Medulla oblongata (tissue), 1 donor: Measurements from ENCODE around the gene PSTPIP1.

ENCODE experiments used
- DNase-seq: peaks from one replicate; pipeline ENCODE4 v3.0.0-alpha.2; 2015; ENCODE audit errors: extremely low spot score

PSTPIP1 gene

DNA sequence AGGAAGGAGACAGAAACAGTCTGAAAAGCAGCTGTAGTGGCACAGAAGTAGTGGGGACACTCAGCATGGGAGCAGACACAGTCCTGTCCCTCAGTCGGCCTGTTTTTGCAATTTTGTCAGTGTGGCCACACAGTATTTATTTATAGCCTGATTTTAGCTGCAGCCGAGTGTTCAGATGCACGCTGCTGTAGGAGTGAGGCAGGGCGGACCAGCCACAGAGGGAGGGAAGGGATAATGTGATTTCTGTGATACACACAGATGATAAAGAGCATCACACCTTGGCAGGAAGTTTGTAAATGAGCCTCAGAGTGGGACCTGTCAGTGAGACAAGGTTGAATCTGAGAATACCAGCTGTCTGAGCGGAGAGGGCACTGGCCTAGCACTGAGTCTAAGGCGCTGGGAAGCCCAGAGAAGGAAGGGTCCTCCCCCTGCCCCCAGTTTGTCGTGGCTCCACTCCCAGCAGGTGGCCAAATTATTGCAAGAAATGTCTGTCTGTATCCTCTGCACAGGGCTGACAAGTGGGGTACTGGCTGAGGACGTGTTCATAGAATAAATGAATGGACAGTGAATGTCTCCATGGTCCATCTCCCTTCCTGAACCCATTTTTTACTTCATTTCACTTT is 3.8 kb downstream of the PSTPIP1 start:
- DNase-seq, result no peak

DNA sequence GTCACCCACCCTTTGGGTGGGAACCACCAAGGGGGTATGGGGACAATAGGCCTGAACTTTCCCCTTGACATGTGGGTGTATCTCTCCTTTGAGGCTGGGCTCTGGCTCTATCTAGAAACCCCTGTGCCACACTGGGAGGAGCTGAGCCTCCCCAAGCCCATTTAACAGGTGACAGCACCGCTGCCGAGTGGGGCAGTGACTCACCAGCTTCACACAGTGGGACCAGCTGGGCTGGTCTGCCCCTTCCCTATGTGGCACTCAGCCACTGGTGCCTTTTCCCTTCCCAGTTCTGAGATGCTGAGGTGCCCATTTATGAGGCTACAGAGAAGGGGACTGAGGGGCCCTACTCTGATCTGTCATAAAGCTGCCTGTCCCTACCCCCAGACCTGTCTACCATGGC is 5.1 kb downstream of the PSTPIP1 start:
- DNase-seq, result no peak

GRCh38 chr15:77001351-77001750 is 6.4 kb downstream of the PSTPIP1 start:
- DNase-seq, result no peak

DNA sequence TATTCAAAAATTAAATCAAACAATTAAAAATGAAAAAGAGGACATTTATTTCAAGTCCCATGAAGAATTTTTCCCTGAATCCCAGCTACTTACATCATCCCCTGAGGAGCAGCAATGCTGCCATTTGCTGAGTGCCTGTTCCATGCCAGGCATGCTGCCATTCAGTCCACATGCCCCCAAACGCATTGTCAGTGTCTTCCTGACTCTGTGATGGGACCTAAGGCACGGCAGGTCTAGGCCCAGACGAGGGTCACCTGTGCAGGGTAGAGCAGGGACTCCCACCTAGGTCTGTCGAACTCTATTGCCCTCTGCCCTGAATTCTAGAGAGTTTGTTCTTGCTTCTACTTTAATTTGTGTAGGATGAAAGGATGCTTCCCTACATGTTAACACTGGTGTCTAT is 7.0 kb downstream of the PSTPIP1 start:
- no peak for DNase-seq

GRCh38 chr15:77002436-77002835 is 7.5 kb downstream of the PSTPIP1 start:
- no peak for DNase-seq

DNA sequence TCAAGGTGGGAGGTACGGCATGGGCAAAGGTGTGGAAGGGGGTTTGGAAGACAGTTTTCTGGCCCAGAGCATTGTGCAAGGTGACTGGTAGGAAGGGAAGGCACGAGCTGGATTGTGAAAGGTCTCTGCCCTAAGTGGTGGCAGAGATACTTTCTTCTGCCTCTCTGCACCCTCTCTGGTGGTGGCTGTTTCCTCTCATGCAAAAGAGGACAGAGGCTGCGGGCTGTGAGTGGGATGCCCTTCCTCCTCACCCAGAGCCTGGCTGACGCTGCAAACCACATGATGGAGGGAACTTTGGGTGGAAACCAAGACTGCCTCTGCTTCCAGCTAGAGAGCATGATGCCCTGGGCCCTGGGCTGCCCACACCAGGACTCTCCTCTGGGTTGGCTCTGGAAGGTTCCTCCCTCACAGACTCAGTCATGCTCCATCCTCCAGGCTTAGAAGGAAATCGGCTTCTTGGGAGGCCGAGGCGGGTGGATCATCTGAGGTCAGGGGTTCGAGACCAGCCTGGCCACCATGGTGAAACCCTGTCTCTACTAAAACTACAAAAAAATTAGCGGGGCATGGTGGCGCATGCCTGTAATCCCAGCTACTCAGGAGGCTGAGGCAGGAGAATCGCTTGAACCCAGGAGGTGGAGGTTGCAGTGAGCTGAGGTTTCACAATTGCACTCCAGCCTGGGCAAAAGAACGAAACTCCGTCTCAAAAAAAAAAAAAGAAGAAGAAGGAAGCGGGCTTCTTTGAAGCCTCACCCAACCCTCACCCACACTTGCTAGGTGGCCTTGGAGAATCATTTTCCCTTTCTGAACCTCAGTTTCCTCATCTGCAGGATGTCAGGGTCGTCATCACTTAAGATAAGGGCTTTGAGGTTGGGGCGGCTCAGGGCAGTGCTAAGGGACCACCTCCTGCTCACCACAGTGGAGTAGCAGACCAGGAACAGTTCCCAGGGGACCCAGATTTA is 8.3 kb downstream of the PSTPIP1 start:
- DNase-seq, result peak; percentile 81

DNA sequence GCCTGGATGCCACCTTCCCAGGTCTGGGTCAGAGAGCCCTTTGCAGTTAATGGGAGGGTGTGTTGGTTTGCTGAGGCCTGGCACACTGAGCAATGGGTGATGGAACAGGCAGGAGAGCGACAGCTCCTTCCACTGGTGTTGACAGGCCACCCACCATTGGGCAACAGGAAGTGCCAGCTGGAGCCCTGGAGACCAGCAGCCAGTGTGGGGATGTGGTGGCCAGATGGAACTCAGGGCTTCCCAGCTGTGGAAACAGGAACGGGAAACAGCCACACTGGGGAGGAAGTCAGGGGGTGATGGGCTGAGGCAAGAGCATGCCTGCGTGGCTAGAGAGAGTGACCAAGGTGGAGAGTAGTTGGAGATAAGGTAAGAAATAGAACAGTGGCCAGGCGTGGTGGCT is 9.3 kb downstream of the PSTPIP1 start:
- peak; percentile 58 for DNase-seq

DNA sequence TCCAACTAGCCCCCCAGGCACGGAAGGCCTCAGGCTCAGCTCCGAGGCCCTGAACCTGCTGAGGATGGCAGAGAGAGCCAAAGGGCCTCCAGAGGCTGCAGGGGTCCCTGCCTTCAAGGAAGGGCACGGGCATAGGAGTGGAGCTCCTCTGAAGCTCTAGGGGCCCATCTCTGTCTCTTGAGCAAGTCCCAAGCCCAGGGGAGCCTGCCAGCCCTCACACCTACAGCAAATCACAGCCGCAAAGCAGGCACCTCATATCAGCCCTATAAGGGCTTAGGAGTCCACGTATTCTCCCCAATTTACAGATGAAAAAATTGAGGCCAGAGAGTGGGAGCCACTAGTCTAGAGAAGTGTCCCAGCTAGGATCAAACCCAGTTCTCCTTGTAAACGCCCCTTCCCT is 14.2 kb downstream of the PSTPIP1 start:
- no peak for DNase-seq

DNA sequence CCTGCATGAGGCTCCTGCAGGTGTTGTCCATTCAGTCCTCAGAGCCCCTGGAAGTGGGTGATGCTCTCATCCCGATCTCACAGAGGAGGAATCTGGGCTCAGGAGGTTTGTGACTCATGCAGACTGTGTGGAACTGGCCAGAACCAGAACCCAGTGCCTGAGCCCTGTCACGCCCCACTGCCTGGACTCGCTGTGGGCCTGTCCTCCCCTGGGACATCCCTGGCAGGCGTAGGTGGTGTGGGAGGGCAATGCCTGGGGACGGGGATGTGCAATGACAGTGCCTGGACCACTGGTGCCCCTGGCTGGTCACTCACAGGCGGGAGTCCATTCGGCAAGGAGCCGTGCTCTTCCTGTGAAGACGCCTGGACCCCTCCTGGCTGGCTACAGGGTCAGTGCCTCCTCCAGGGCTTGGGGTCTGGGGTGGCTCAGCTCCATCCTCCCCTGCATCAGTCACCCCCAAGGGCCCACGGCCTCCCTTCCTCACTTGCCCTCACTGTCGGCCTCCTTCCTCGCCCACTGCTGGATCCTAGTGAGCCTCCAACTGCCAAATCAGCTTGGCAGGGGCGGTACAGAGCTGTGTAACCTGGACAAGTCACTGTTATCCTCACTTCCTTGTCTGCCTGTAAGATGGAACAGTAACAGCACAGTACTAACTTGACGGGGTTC is 14.9 kb downstream of the PSTPIP1 start:
- no peak for DNase-seq

DNA sequence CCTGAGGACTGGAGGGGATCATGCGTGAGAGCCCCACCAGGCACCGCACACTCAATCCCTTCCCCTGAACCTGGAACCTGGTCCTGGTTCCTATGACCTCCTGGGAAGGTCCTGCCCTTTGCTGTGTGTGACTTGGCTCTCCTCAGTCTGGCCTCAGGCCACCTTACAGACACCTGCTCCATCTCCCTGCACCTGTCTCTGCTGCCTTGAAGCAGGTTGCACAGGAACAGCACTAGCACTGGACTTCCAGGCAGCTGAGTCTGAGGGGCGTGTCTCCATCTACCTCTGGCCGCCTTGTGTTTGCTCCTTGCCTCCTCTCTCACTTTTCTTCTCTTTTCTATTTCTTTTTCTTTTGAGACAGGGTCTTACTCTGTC is 15.4 kb downstream of the PSTPIP1 start:
- no peak for DNase-seq

GRCh38 chr15:77010857-77011256 is 15.9 kb downstream of the PSTPIP1 start:
- no peak for DNase-seq

- DNase-seq, result no peak
These were observed 17.3 kb downstream of the PSTPIP1 start for GRCh38 chr15:77012117-77012712.

- no peak for DNase-seq
These were observed 17.9 kb downstream of the PSTPIP1 start for GRCh38 chr15:77012868-77013267.

DNA sequence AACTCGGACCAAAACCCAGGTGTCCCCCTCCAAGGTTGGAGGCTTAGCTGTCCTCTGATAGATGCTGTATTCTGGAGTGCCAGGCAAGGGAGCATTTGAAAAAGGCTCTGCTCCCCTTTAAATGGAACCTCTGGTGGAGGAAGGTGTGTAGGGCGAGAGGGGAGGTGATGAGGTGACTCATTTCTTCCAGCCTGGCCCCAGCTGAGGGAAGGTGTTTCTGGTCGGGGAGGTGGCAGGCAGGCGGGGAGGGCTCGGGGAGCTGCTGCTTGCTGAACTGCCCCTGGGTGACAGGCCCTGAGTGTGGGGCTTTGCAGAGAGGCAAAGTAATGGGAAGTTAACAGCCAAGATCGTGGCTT is 18.8 kb downstream of the PSTPIP1 start:
- DNase-seq, result no peak

DNA sequence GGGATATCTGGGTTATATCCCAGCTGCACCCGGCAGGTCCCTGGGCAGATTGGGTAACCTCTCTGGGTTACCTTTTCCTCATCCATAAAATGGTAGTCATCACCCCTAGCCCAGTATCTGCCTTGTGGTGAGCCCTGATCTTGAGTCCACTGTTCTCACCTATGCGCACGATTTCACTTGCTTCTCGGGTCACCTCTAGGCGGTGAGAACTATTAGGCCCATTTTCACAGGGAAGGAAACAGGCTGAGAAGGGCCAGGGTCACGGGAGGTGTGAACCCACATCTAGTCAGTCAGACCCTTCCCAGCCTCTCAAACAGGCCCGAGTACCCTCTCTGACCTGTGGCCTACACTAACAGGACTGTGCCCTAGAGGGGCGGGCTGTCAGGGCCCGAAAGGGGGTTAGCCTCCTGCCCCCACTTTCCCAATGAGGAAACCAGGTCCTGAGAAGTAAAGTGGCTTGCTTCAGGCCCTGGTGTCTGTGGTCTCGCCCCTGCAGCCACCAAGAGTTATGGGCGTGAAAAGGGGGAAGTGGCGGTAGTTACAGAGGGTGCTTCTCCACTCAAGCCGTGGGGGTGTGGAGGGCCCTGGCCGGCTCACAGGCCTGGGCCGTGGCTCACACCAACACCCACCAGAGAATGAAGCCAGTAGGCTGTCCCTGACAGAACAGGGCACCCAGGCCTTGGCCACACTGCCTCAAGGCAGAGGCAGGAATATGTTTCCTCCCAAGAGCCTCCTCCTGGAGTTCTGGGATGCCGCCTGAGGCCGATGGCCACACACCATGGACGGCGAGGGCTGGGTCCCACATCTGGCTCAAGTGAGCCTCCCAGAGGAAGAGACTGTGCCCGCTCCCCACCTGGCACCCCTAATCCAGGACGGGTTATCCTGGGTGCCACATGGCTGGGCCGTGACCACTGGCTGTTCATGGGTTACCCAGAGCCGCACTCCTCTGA is 19.5 kb downstream of the PSTPIP1 start:
- DNase-seq, result peak; percentile 43

DNA sequence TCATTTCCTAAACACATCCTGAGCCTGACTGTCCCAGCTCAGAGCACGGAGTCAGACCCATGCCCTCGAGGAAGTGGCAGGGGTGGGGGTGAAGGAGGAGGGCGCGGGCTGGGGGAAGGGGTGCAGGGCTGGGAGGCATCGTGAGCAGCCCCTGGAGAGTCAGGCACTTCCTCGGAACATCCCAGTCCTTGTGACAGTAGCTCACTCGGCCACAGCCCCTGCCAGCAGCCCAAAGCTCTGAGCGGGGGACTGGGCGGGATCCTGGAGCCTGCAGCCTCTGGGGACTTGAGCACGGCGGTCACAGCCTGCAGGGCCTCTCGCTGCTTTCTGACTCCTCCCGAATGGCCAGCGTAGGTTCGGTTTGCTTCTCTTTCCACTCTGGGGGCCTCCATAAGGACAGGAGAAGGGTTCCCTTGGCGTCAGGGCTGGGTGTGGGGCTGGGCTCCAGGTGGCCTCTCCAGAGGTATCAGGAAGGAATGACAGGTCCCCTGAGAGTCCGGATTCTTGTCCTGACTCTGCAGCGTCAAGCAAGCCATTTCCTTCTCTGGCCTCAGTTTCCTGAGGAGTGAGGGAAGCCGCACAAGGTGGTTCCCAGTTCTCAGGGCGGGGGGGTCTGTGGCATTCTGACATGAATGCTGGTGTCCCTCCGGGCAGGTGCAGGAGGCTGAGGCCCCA is 20.9 kb downstream of the PSTPIP1 start:
- no peak for DNase-seq

GRCh38 chr15:77016321-77016695 is 21.4 kb downstream of the PSTPIP1 start:
- DNase-seq, result no peak

- no peak for DNase-seq
These were observed 22.2 kb downstream of the PSTPIP1 start for GRCh38 chr15:77017091-77017660.

DNA sequence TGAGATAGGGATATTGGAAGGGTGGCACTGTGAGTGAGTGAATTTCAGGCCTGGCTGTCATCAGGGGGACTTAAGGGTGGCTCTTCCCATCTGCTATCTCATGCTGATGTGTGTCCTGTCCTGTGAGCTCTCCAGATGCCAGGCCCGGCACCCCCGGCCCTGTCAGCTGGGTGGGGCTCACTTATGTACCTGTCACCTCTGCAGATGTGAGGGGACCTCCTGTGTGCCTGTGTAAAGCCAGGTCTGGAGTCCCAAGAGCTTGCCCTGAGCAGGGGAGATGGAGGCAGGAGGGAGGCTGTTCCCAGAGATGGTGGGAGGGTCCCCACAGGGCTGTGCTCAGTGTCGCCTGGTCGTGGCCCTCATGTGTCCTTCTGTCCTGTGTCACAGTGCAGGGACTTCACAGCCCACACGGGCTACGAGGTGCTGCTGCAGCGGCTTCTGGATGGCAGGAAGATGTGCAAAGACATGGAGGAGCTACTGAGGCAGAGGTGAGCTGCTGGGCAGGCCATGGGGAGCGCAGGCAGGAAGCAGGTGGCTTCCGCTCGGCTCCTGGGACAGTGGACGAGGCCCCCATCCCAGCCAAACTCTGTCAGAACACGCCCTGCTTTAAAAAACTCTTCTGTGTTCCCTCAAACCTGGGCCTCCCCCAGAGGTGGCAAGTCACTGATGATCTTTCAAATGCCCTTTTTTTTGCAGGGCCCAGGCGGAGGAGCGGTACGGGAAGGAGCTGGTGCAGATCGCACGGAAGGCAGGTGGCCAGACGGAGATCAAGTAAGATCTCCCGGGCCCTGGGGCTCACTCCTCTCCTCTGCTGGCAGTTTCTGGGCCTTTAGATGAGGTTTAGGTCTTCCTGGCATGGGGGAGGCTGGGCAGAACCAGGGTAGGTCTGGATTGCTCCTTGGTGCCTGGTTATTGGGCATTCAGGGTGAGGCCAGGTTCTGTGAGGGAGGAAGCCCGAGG is 23.1 kb downstream of the PSTPIP1 start:
- no peak for DNase-seq
